ENCODE data around the gene SLC6A11.

DNA sequence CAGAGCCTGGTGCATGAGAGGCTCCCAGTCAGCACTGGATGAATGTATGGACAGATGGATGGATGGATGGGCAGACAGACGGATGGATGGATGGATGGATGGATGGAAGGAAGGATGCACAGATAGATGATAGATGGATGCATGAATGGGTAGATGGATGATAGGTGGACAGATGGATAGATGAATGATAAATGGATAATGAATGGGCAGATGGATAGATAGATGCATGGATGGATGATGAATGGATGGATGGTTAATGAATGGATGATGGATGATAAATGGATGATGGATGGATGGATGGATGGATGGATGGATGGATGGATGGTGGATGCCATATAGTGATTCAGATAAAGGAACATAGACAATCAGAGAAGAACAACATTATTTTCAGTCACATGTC, 71.0 kb downstream of the SLC6A11 start:
- TF ChIP-seq EZH2 (IDR thresholded peaks at IDR 0.05; ENCODE audit: borderline replicate concordance, low read length): no peak
- TF ChIP-seq, protein P1, sequence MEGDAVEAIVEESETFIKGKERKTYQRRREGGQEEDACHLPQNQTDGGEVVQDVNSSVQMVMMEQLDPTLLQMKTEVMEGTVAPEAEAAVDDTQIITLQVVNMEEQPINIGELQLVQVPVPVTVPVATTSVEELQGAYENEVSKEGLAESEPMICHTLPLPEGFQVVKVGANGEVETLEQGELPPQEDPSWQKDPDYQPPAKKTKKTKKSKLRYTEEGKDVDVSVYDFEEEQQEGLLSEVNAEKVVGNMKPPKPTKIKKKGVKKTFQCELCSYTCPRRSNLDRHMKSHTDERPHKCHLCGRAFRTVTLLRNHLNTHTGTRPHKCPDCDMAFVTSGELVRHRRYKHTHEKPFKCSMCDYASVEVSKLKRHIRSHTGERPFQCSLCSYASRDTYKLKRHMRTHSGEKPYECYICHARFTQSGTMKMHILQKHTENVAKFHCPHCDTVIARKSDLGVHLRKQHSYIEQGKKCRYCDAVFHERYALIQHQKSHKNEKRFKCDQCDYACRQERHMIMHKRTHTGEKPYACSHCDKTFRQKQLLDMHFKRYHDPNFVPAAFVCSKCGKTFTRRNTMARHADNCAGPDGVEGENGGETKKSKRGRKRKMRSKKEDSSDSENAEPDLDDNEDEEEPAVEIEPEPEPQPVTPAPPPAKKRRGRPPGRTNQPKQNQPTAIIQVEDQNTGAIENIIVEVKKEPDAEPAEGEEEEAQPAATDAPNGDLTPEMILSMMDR (IDR thresholded peaks at IDR 0.05; ENCODE audit: low read length): no peak
